GM18520 (cell line): ENCODE results near the gene COQ8A.
"Not testable (repeated sequence)": the region's sequence is repeated elsewhere in the genome, so short reads cannot be mapped to it uniquely, and the experiment has no call there.

Experiments used
- ATAC-seq: cut with Tn5 transposase; IDR thresholded peaks from one replicate; pipeline ENCODE4 v1.9.1; 2021; ENCODE audit not compliant: unreplicated experiment

Gene COQ8A

DNA sequence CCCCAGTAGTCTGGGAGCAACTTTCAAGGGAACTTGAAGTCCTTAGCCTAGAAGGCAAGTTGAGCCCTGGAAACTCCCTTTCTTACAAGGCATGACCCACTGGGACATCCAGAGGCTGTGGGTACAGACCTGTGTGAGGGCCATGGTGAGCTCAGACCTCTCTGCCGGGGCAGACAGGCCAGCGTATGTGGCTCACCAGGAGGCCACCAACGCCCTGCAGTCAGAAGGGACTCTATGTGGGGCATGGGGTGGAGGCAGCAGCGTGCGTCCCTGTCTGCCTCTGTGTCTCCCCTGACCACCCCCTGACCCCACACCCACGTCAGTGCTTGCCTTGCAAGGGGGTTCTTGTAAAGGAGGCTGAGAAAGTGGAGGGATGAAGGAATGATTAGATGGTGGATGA lies 10.8 kb downstream of the COQ8A start:
- ATAC-seq, result no peak

GRCh38 chr1:226951286-226952117 lies 11.4 kb downstream of the COQ8A start:
- no peak for ATAC-seq

GRCh38 chr1:226952118-226952441 lies 12.0 kb downstream of the COQ8A start:
- ATAC-seq, result no peak

DNA sequence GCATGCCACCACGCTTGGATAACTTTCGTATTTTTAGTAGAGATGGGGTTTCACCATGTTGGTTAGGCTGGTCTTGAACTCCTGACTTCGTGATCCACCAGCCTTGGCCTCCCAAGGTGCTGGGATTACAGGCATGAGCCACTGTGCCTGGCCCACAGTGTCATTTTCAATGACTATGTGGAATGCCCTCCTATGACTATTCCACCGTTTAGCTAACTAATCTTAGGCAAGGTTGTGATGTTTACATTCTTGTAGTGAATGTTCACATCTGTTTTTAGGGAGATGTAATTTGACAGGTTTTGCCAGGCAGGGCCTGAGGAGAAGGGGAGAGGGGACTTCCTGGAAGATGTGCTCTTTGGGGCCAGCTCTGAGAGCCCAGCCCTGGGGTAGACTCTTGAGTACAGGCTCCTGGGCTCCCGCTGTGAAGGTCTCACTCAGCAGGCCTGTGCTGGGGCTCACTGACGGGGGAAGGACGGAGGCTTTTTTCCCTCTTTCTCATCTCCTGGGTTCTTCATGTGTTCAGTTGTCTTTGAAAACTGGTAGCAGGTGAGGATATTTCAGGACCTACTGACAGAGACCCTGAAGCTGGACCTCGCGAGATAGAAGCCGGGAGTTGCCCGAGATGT lies 13.2 kb downstream of the COQ8A start:
- ATAC-seq, result no peak

GRCh38 chr1:226954337-226954736 lies 14.2 kb downstream of the COQ8A start:
- no peak for ATAC-seq

DNA sequence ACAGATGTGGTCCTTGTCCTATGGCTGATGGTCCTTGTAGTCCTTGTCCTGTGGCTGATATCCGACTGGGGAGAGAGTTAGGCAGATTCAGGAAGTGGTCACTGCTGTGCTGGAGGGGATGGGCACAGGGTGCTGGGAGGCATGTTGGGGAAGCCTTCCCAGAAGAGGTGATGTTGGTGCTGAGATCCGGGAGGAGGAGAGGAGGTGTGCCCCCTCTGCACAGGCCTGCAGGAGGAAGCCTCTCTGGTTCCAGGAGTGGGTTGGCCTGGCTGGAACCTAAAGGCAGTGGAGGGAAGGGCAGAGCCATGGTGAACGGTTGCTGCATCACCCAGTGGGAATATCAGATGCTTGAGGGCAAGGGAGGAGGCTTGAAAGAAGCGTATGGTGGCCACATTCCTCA lies 14.7 kb downstream of the COQ8A start:
- no peak for ATAC-seq

DNA sequence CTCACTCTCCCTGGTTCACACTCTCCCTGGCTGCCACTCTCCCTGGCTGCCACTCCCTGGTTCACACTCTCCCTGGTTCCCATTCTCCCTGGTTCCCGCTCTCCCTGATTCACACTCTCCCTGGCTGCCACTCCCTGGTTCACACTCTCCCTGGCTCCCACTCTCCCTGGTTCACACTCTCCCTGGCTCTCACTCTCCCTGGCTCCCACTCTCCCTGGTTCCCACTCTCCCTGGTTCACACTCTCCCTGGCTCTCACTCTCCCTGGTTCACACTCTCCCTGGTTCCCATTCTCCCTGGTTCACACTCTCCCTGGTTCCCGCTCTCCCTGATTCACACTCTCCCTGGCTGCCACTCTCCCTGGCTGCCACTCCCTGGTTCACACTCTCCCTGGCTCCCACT lies 15.8 kb downstream of the COQ8A start:
- ATAC-seq, result not testable (repeated sequence)

- no peak for ATAC-seq
These were observed 17.0 kb downstream of the COQ8A start for GRCh38 chr1:226956942-226957713.

GRCh38 chr1:226957714-226958113 lies 17.6 kb downstream of the COQ8A start:
- no peak for ATAC-seq

GRCh38 chr1:226958300-226958699 lies 18.2 kb downstream of the COQ8A start:
- ATAC-seq, result no peak

- no peak for ATAC-seq
These were observed 20.2 kb downstream of the COQ8A start for GRCh38 chr1:226960256-226960655.

DNA sequence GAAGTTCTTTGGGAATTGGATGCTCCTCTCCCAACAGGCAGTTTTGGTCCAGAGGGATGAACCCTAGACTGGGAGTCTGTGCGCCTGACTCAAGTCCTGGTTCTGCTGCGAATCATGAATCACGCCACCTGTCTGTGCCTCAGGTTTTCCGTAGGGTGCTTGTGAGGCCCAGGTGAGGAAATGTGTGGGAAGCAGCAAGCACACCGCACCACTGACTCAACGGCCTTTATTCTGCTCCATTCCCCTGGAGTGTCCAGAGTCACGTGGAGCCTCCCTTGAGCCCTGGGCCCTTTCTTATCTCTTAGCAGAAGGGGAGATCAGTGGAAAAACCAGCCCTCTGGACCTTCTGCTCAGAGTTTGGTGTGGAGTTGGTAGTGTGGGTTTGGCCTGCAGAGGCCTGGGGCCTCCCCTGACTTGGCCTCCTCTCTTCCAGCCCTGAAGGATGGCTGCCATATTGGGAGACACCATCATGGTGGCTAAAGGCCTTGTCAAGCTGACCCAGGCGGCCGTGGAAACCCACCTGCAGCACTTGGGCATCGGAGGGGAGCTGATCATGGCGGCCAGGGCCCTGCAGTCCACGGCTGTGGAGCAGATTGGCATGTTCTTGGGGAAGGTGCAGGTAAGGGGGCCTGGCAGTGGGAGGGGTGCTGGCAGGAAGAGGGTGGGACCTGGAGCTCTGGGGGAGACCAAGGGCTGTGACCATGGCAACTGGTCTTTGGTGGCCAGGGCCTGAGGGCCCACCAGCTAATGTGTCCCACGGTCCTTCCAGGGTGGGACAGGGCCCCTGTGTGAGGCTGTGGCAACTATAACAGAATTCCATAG lies 21.1 kb downstream of the COQ8A start:
- ATAC-seq, result no peak

- ATAC-seq, result no peak
These were observed 22.6 kb downstream of the COQ8A start for GRCh38 chr1:226962421-226963391.

DNA sequence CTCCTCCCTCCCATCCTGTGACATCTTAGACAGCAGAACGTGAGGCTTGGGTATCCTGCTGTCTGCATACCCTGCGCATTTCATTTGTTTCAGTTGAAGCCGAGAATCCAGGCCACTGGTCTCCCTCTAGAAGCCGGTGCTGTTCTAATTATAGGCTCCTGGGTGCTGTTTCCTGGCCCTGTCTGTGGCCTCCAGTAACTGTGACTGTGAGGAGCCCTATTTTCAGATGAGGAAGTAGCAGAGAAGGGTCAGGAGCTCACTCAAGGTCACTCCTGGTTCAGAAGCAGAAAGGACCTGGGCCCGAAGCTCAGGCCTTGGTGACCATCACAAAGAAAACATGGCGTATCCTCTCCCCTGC lies 24.0 kb downstream of the COQ8A start:
- no peak for ATAC-seq

DNA sequence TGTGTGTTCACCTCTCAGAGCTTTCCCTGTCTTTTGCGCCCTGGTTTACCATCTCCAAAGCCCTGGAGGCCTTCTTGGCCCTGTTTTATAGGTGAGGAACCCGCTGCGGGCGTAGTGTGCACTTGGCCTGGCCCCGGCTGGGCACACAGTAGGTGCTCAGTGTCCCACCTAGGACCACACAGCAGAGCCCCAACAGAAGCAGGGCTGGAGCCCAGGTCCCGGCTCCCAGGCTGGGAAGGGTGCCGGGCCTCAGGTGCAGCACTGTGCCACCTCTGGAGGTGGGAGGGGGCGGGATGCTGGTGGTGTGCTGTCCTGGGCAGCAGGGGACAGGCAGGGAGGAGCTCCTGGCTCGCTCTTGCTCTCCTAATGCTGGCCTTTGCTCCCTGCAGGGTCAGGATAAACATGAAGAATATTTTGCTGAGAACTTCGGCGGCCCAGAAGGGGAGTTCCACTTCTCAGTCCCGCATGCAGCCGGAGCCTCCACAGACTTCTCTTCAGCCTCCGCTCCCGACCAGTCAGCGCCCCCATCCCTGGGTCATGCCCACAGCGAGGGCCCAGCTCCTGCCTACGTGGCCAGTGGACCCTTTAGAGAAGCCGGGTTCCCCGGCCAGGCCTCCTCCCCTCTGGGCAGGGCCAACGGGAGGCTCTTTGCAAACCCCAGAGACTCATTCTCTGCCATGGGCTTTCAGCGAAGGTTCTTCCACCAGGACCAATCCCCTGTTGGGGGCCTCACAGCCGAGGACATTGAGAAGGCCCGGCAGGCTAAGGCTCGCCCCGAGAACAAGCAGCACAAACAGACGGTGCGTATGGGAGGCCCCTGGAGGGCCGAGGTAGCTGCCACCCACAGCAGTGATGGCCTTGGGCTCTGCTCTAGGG lies 24.8 kb downstream of the COQ8A start:
- no peak for ATAC-seq

- ATAC-seq, result no peak
These were observed 25.7 kb downstream of the COQ8A start for GRCh38 chr1:226965581-226966440.

- no peak for ATAC-seq
These were observed 26.6 kb downstream of the COQ8A start for GRCh38 chr1:226966683-226967082.

- no peak for ATAC-seq
These were observed 27.6 kb downstream of the COQ8A start for GRCh38 chr1:226967665-226968064.
